Smooth muscle cell of the brain vasculature (primary cell): Measurements from ENCODE around the gene KCNA5.

Experiments used
- DNase-seq: peaks from one replicate; pipeline ENCODE4 v3.0.0-alpha.2; 2012; ENCODE audit warnings: low read depth, low spot score

KCNA5 gene

DNA sequence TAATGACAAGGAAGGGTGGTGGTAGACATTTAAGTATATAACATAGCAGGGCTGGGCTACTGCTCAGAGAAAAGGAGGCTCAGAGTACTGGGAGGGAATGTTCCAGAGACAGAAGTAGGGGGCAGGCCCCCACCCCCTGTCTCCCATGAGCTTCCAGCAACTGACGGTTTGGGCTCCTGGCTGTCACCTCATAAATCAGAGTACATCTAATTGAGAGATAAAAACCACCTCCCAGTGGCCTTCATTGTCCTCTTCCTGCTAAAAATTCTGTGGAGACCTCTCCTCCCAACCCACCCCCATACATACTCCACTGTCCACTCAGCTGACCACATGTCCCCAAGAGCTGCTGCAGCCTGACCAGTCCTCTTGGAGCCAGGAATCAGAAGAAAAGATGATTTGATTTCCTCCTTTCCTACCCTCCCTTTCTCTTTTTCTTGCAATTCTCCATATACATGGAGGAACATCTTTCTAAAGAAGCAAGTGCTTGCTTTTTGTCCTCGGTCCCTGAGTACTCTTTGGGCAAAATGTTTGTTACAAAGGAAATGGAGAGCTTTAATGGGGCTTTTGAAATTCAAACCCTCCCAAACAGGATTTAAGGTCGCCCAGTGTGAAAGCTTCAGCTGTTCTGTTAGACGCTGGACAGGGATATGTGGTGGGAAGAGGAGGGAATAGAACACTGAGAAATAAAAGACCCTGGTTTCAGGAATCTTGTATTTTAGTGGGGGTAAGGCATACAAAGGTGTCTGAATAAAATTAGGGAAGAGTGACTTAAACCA is 16.4 kb upstream of the KCNA5 start:
- no peak for DNase-seq

GRCh38 chr12:5030066-5030465 is 13.6 kb upstream of the KCNA5 start:
- DNase-seq, result no peak

DNA sequence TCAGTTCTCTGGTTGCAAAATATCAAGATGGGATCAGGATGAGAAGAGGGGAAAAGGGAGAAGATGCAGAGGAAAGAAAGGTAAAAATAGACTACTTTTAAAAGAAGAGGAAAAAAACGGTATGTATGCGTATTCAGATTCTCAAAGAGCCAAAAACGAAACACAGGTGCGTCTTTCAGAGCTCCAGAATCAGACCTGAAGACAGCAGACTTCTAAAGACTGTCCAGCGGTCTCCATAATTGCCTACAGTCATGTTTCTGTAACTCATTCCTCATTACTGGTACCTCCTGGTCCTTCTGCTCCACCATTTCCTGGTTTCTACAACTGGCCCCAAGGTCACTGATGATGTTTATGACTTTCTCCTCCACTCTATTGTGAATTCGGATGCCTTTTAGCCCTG is 12.4 kb upstream of the KCNA5 start:
- DNase-seq, result no peak

- no peak for DNase-seq
Measured at GRCh38 chr12:5031958-5032357, 11.7 kb upstream of the KCNA5 start.

GRCh38 chr12:5032821-5033220 is 10.9 kb upstream of the KCNA5 start:
- no peak for DNase-seq

- DNase-seq, result no peak
Measured at GRCh38 chr12:5033883-5034282, 9.8 kb upstream of the KCNA5 start.

GRCh38 chr12:5034603-5035002 is 9.1 kb upstream of the KCNA5 start:
- no peak for DNase-seq

- DNase-seq, result no peak
Measured at GRCh38 chr12:5035618-5036017, 8.1 kb upstream of the KCNA5 start.

- no peak for DNase-seq
Measured at GRCh38 chr12:5036031-5036430, 7.6 kb upstream of the KCNA5 start.

GRCh38 chr12:5037795-5038357 is 5.8 kb upstream of the KCNA5 start:
- DNase-seq, result no peak

DNA sequence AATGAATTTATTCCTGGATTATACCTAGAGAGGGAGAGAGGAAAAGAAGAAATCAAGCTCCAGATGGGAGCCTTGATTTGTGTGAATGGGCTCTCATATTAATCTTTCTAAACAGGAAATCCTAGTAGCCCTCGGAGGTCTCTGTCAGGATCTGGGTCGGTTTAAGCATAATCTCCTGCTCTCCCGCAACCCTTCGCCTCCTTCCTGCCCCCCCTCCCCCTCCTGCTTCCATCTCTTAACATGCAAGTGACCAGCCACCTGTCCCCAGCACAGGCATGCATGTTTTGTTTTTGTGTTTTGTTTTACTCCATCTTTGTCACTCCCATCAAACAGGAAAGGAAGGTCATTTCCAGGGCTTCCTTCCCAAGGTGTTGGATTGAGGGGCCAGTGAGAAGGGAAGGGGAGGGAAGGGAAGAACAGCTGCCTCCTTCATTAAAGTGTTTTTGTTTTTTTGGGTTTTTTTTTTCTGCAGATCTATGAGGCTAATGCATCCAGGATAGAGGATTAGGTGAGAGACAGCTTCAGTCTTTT is 4.8 kb upstream of the KCNA5 start:
- DNase-seq, result no peak

DNA sequence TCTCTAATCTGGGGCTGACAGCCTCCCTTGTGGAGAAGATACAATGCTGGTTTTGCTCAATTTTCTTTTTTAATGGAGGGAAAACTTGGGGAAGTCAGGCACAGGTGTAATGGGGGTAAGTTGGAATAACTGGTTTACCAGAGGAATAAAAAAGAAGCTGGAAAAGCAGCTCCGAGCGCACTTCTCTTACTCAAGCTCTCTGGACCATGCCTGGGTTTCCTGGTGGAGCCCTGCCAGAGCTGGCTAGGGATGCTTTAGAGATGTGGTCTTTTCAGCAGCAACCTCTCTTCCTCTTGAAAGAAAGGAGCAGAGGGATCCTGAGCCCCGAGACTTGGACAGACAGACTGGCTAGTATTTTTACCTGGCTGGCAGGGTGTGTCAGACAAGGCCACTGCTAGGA is 3.9 kb upstream of the KCNA5 start:
- DNase-seq, result no peak

DNA sequence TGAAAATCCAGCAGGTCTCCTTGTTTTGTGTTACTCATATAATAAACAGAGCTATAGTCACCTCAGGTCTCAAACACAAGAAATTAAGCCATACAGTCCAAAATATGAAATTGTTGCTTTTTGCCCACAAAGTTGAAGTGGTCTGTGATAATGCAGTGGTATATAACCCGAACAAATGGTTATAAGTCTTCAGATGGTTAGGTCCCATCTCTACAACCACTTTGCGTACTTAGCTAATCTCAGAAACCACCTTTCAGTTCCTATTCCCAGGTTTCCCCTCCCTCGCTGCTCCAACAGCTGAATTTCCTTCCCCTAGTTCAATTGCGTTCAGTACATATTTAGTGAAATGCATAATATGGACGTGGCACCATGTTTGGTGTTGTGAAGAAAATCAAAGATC is 3.3 kb upstream of the KCNA5 start:
- DNase-seq, result no peak

DNA sequence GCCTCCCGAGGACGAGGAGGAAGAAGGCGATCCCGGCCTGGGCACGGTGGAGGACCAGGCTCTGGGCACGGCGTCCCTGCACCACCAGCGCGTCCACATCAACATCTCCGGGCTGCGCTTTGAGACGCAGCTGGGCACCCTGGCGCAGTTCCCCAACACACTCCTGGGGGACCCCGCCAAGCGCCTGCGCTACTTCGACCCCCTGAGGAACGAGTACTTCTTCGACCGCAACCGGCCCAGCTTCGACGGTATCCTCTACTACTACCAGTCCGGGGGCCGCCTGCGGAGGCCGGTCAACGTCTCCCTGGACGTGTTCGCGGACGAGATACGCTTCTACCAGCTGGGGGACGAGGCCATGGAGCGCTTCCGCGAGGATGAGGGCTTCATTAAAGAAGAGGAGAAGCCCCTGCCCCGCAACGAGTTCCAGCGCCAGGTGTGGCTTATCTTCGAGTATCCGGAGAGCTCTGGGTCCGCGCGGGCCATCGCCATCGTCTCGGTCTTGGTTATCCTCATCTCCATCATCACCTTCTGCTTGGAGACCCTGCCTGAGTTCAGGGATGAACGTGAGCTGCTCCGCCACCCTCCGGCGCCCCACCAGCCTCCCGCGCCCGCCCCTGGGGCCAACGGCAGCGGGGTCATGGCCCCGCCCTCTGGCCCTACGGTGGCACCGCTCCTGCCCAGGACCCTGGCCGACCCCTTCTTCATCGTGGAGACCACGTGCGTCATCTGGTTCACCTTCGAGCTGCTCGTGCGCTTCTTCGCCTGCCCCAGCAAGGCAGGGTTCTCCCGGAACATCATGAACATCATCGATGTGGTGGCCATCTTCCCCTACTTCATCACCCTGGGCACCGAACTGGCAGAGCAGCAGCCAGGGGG is 979 bp downstream of the KCNA5 start:
- no peak for DNase-seq

- DNase-seq, result no peak
Measured at GRCh38 chr12:5047094-5047493, 3.4 kb downstream of the KCNA5 start.

DNA sequence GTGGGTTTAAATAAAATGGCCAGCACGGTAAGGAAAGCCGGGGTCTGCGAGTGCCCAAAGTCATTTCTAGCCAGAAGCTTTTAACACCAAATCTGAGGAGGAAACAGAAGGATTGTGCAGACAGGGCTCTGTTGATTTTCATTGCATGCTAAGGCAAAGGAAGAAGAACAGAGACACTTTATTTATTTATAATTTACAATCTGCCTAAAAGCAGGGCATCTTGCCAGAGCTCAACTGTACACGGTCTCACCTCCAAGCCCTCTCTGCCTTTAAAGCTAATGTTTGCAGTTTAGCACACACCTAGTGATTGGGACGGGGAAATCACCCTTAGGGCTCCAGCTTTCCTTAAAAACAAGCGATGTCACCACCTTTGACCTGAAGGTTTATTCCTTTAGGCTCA is 4.0 kb downstream of the KCNA5 start:
- no peak for DNase-seq

- no peak for DNase-seq
Measured at GRCh38 chr12:5050542-5050941, 6.9 kb downstream of the KCNA5 start.

DNA sequence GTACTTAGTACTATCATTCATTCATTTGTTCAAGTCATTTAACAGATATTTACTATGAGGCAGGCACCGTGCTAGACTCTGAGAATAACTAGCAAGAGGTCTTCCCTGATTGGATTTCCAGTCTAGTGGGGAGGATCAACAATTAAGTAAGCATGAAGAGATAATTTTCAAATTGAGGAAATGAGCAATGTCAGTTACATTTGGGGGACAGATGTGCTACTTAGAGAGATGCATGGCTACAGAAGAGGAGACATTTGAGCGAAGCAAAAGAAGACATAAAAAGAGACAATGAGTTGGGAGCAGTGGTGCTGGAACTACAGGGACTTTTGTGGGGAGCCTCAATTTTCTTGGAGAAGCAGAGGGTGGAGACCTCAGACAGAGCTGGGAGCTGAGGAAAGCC is 7.7 kb downstream of the KCNA5 start:
- DNase-seq, result no peak

GRCh38 chr12:5051913-5052312 is 8.2 kb downstream of the KCNA5 start:
- DNase-seq, result no peak

DNA sequence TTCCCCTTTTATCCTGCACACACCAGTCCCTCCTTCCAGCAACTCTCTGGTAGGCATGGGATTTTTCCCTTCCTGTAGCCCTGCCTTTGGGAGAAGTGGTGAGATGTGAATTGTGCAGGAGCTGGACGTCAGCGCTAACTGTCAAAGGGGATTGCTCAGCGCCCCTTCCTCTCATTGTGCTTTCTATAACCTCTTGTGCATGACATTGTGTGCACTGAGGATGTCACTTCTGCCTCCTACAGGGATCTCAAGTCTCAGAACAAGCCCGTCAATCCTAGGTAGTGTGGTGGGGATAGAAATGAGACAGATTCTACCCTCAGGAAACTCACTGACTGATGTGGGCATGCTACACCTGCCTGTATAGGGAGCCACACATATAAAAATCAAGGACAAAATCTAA is 8.7 kb downstream of the KCNA5 start:
- DNase-seq, result no peak

DNA sequence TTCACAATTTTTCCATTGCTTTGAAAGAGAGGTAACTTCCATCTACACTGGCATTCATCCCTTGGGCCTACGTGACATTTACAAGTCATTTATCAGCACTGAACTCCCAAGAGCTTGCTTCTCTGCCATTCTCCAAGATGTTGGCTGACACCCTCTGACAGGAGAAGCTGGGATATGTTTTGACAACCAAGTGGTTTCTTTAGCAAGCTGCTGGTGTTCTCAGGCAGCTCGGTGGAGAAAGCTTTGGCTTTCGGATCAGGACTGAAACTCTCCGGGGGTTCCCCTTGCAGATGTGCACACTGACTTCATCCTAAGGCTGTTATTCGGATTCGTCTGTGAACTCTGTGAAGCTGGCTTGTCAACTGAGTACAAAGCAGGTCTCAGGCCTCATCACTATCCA is 15.7 kb downstream of the KCNA5 start:
- DNase-seq, result no peak

- no peak for DNase-seq
Measured at GRCh38 chr12:5060958-5061357, 17.3 kb downstream of the KCNA5 start.
